HG03571 (cell line): Measurements from ENCODE around the gene ZNF710.
"Not testable (repeated sequence)": the region's sequence is repeated elsewhere in the genome, so short reads cannot be mapped to it uniquely, and the experiment has no call there.

Experiments used
- ATAC-seq: cut with Tn5 transposase; IDR thresholded peaks from one replicate; pipeline ENCODE4 v1.9.1; 2021; ENCODE audit not compliant: unreplicated experiment

ZNF710 gene

DNA sequence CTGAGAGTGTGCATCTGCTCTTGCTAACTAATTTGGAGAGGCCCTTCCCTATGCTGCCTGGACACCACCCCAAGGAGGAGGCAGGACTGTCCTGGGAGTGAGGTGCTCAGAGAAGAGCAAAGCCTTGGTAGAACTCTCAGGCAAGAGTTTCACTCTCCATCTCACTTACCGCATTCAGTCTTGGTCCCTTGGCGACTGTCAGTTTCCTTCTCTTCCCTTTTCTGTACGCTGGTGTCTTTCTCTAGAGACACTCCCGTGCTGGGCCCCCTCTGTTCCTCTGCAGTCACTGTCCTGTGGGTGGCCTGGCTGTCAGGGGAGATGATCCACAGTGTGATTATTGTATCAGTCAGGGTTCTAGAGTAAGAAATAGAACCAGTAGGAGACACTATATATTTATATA lies 57.2 kb downstream of the ZNF710 start:
- ATAC-seq, result no peak

GRCh38 chr15:90058775-90059174 lies 57.7 kb downstream of the ZNF710 start:
- no peak for ATAC-seq

DNA sequence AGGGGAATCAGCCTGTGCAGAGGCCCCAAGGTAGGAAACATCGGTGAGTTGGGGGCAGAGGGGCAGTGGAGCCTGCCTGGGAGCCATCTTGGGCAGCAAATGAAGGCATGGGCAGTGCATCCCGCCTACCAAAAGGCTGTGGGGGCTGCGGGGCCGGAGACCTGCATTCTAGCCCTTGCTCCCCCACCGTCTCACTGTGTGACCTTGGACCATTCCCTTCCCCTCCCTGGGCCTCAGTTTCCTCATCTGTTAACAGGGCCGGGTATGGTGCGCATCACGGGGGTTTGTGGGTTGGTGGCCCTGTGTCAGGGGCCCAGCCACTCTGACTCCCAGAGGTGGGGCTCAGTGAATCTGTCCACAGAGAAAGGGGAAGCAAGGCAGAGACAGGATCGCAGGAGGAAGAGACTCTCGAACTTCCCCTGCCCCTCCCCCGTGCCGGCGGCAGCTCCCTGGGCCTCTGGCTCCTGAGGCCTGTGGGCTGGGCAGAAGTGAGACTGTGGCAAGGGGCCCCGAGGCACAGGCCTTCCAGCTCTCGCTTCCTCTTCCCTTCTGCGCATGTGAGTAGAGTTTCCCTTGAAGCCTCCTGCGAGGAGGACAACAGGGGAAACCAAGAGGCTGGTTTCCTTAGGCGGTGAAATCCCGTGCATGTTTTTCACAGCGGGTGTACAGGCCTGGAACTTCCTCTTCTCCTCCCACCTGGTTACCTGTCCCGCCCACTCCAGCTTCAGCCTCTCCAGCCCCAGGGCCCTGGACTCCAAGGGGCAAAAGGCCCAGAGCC lies 58.3 kb downstream of the ZNF710 start:
- peak; percentile 84 for ATAC-seq

DNA sequence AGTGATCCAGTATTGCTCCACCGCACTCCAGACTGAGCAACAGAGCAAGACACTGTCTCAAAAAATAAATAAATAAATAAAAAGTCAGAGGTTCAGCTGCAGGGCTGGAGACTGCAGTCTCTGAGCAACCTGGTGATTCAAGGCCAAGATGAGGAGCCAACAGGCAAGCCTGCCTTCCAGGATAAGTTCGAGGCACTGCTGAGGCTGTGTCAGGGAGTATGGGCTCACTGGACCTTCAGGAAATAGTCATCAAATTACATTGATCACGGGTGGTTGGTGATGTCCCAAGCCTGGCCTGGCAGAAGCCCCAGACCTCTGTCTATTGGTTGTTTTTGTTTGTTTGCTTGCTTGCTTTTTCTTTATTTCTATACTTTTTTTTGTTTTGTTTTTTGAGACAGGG lies 59.7 kb downstream of the ZNF710 start:
- ATAC-seq, result no peak

DNA sequence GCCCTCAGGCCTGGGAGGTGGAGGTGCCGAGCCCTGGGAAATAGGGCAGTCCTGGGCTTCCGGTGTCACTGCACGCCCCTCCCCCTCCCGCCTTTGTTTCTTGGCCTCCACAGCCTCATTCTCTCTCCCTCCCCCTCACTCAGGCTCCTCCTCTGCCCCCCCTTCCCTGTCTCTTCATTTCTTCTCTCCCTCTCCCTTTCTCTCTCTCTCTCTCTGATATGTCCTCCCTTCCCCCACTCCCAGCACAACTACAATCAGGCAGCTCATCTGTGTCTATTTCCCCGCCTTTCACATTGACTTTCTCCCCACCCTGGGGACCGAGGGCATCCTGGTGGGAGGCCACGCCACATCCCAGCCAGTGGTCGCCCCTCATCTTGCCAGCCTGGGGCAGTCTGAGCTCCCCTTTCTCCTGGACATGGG lies 60.9 kb downstream of the ZNF710 start:
- no peak for ATAC-seq

- no peak for ATAC-seq
Observed at GRCh38 chr15:90062462-90062932, 61.4 kb downstream of the ZNF710 start.

- no peak for ATAC-seq
Observed at GRCh38 chr15:90062973-90063769, 62.0 kb downstream of the ZNF710 start.

- ATAC-seq, result no peak
Observed at GRCh38 chr15:90063770-90064247, 62.7 kb downstream of the ZNF710 start.

- no peak for ATAC-seq
Observed at GRCh38 chr15:90064911-90065681, 64.0 kb downstream of the ZNF710 start.

DNA sequence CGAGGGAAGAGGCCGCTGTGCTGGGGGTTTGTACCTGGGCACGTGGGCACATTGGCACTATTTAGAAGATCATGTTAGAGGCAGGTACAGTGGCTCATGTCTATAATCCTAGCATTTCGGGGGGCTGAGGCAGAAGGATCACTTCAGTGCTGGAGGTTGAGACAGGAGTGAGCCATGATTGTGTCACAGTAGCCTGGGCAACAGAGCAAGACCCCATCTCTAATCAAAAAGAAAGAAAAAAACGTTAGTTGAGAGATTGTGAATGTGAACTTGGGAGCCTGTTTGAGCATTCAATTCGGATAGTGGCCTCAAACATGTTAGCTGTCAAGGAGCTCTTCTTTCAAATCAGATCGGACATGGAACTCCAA lies 64.5 kb downstream of the ZNF710 start:
- no peak for ATAC-seq

DNA sequence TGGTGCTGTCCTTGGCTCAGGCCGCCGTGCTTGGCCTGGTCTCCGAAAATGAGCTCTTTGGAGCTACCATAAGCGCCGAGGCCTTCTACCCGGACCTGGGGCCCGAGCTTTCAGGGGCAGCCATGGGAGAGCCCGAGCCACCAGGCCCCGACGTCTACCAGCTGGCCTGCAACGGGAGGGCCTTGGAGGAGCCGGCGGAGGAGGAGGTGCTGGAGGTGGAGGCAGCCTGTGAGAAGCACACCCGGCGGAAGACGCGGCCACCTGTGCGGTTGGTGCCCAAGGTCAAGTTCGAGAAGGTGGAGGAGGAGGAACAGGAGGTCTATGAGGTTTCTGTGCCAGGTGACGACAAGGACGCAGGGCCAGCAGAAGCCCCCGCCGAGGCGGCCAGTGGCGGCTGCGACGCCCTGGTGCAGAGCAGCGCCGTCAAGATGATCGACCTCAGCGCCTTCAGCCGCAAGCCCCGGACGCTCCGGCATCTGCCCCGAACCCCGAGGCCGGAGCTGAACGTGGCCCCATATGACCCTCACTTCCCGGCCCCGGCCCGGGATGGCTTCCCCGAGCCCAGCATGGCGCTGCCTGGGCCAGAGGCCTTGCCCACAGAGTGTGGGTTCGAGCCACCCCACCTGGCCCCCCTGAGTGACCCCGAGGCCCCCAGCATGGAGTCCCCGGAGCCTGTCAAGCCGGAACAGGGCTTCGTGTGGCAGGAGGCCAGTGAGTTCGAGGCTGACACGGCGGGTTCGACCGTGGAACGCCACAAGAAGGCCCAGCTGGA lies 66.2 kb downstream of the ZNF710 start:
- ATAC-seq, result no peak

DNA sequence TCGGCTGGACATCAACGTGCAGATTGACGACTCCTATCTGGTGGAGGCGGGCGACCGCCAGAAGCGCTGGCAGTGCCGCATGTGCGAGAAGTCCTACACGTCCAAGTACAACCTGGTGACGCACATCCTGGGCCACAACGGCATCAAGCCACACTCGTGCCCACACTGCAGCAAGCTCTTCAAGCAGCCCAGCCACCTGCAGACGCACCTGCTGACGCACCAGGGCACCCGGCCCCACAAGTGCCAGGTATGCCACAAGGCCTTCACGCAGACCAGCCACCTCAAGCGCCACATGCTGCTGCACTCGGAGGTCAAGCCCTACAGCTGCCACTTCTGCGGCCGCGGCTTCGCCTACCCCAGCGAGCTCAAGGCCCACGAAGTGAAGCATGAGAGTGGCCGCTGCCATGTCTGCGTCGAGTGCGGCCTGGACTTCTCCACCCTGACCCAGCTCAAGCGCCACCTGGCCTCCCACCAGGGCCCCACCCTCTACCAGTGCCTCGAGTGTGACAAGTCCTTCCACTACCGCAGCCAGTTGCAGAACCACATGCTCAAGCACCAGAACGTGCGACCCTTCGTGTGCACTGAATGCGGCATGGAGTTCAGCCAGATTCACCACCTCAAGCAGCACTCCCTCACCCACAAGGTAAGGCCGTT lies 67.0 kb downstream of the ZNF710 start:
- no peak for ATAC-seq

- ATAC-seq, result not testable (repeated sequence)
Observed at GRCh38 chr15:90070623-90071022, 69.5 kb downstream of the ZNF710 start.

GRCh38 chr15:90071220-90071807 lies 70.2 kb downstream of the ZNF710 start:
- no peak for ATAC-seq

- ATAC-seq, result no peak
Observed at GRCh38 chr15:90072978-90073640, 72.0 kb downstream of the ZNF710 start.

DNA sequence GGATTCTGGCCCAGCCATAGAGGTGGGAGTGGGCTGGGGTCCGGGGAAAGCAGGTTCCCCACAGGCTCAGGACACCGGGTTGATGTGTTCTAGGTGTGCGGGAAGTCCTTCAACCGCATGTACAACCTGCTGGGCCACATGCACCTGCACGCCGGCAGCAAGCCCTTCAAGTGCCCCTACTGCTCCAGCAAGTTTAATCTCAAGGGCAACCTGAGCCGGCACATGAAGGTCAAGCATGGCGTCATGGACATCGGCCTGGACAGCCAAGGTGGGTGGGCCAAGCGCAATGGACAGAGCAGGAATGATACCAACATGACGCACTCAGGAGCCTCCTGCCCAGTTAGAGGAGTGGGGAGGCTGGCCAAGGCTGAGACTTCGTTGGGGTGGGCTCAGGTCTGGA lies 72.9 kb downstream of the ZNF710 start:
- no peak for ATAC-seq

DNA sequence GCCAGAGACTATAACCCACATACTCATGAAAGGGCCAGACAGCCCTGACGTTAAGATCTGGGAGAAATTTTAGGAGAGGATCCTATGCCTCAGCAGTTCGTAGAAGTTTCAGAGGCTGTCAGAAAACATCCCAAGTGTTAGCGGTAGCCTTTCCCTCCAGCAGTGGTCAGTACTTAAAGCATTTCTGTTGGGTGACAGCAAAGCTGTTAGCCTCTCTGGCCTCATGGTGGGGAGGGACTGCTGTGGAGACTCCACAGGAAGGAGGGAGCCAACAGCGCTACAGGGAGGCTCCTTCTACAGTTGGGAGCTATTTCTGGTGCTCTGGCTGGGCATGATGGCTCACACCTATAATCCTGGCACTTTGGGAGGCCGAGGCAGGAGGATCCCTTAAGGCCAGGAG lies 73.8 kb downstream of the ZNF710 start:
- no peak for ATAC-seq

GRCh38 chr15:90075420-90076289 lies 74.5 kb downstream of the ZNF710 start:
- ATAC-seq, result no peak
